Measurements from ENCODE around the gene CHST6. TPM values are rescaled to one million over a fixed set of nuclear protein-coding genes. Genes with fewer than 3 reads are reported as not detected.

The CHST6 gene
- total and polyA plus RNA-seq, 2 of the 8 experiments (the other 6 are each of a cell fraction or from before 2014, with no cell fraction given), result 18.2 to 25.4 TPM

DNA sequence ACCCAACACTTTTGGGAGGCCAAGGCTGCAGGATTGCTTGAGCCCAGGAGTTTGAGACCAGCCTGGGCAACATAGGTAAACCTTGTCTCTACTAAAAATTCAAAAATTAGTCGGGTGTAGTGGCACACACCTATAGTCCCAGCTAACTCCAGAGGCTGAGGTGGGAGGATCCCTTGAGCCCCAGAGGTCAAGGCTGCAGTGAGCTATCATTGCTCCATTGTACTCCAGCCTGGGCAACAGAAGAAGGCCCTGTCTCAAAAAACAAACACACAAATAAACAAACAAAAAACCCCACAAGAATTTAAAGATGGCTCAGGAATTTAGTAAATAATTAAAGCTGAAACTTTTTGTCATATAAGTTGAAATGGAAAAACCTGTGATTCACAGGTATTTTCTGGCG is 28.5 kb downstream of the CHST6 start (continued):
- TF ChIP-seq, protein P1, sequence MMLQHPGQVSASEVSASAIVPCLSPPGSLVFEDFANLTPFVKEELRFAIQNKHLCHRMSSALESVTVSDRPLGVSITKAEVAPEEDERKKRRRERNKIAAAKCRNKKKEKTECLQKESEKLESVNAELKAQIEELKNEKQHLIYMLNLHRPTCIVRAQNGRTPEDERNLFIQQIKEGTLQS (IDR thresholded peaks at IDR 0.05; ENCODE audit: insufficient read depth, low read depth, low read length), result no peak
- TF ChIP-seq, protein P2, sequence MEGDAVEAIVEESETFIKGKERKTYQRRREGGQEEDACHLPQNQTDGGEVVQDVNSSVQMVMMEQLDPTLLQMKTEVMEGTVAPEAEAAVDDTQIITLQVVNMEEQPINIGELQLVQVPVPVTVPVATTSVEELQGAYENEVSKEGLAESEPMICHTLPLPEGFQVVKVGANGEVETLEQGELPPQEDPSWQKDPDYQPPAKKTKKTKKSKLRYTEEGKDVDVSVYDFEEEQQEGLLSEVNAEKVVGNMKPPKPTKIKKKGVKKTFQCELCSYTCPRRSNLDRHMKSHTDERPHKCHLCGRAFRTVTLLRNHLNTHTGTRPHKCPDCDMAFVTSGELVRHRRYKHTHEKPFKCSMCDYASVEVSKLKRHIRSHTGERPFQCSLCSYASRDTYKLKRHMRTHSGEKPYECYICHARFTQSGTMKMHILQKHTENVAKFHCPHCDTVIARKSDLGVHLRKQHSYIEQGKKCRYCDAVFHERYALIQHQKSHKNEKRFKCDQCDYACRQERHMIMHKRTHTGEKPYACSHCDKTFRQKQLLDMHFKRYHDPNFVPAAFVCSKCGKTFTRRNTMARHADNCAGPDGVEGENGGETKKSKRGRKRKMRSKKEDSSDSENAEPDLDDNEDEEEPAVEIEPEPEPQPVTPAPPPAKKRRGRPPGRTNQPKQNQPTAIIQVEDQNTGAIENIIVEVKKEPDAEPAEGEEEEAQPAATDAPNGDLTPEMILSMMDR (IDR thresholded peaks at IDR 0.05; ENCODE audit: control extremely low read depth in 1 of 3, insufficient read depth in 1 of 3, low read depth in 1 of 3, low read length in 3 of 3), result no peak
- TF ChIP-seq CTBP2 (IDR thresholded peaks at IDR 0.05; ENCODE audit: borderline replicate concordance, insufficient read depth, insufficient read length, low read length) (no peak), GABPA (IDR thresholded peaks at IDR 0.05; ENCODE audit: borderline replicate concordance, insufficient read depth, low read length) (no peak)
